Endothelial cell of umbilical vein (primary cell): ENCODE data around the gene AJAP1. TPM values are rescaled to one million over a fixed set of nuclear protein-coding genes. Genes with fewer than 3 reads are reported as not detected.

Source experiments
- BruUV-seq: library from RNA; stranded (reverse); fragments of 400-500 nt; replicated peaks from 2 replicates; lab custom pipeline; 2021; lab: Mats Ljungman, UMichigan
- CTCF ChIA-PET: fragments of 300-600, 350-600 bp; sonication (Branson Sonifier 250); formaldehyde crosslinking; loops from one replicate; lab custom pipeline; 2021; ENCODE audit warnings: antibody characterized with exemption, inconsistent platforms; lab: Charles Lee
- POLR2A ChIA-PET: fragments of 300-600, 350-600 bp; sonication (Branson Sonifier 250); formaldehyde crosslinking; loops from one replicate; lab custom pipeline; 2021; ENCODE audit warnings: antibody characterized with exemption, inconsistent platforms; lab: Charles Lee
- DNase-seq: peaks from one replicate; pipeline ENCODE4 v3.0.0-alpha.2; 2011; ENCODE audit warnings: low read depth, low spot score
- FAIRE-seq: peaks from 2 replicates; lab custom pipeline; 2011; peaks lifted over from hg19 to GRCh38; lab: Jason Lieb, UNC
- H2AFZ ChIP-seq: 2 replicates; pipeline ENCODE4 v1.6.0; 2012; ENCODE audit warnings: low read depth, low read length, control low read depth, inconsistent platforms
- H3K27ac ChIP-seq: 2 replicates; pipeline ENCODE4 v1.5.1; 2011; ENCODE audit warnings: low read depth, mild to moderate bottlenecking, control low read depth, low read length, moderate library complexity; ENCODE audit not compliant: insufficient read depth
- H3K27me3 ChIP-seq, 2 experiments: 2 replicates each; pipeline versions ENCODE4 v1.6.0 to v1.6.1; 2011; ENCODE audit warnings: low read length in 2 of 2, mixed read lengths in 1 of 2; ENCODE audit not compliant: control insufficient read depth in 2 of 2, insufficient read depth in 2 of 2
- H3K36me3 ChIP-seq, 2 experiments: 2 replicates in 1 of 2; 3 replicates in 1 of 2; pipeline ENCODE4 v1.5.1; 2011; ENCODE audit warnings: low read length in 2 of 2, mild to moderate bottlenecking in 1 of 2, moderate library complexity in 1 of 2; ENCODE audit not compliant: control insufficient read depth in 2 of 2, insufficient read depth in 2 of 2; ENCODE audit errors: extremely low read depth in 1 of 2
- H3K4me1 ChIP-seq: 3 replicates; pipeline ENCODE4 v1.5.1; 2011; ENCODE audit warnings: mild to moderate bottlenecking, low read length; ENCODE audit not compliant: control insufficient read depth, insufficient read depth; ENCODE audit errors: extremely low read depth
- H3K4me2 ChIP-seq: 2 replicates; pipeline ENCODE4 v1.6.1; 2011; ENCODE audit warnings: low read length, control low read depth, mixed read lengths; ENCODE audit not compliant: insufficient read depth
- H3K4me3 ChIP-seq, 3 experiments: fragments of 200-600 bp in 1 of 3; sonication (generic), shearing (Covaris generic) in 1 of 3; replicated peaks in 1 of 3; 2 replicates each; pipeline ENCODE4 v1.5.1; 2011 to 2016; ENCODE audit warnings: control low read depth in 3 of 3, low read length in 3 of 3, mild to moderate bottlenecking in 2 of 3, inconsistent platforms in 1 of 3, low read depth in 1 of 3, moderate library complexity in 1 of 3; ENCODE audit not compliant: insufficient read depth in 1 of 3
- H3K79me2 ChIP-seq: 2 replicates; pipeline ENCODE4 v1.6.0; 2012; ENCODE audit warnings: low read length, inconsistent platforms; ENCODE audit not compliant: control insufficient read depth, insufficient read depth
- H3K9ac ChIP-seq: replicated peaks from 2 replicates; pipeline ENCODE3; 2011; ENCODE audit warnings: low read length, control low read depth; ENCODE audit not compliant: insufficient read depth; ENCODE audit errors: extremely low read depth
- H3K9me1 ChIP-seq: replicated peaks from 3 replicates; pipeline ENCODE4 v1.6.0; 2011; ENCODE audit warnings: mild to moderate bottlenecking, low read length; ENCODE audit not compliant: control insufficient read depth, insufficient read depth; ENCODE audit errors: extremely low read depth
- H3K9me3 ChIP-seq: replicated peaks from 2 replicates; pipeline ENCODE4 v1.5.1; 2012; ENCODE audit warnings: low read length, inconsistent platforms; ENCODE audit not compliant: control insufficient read depth, insufficient read depth
- H4K20me1 ChIP-seq: replicated peaks from 2 replicates; pipeline ENCODE3; 2011; ENCODE audit warnings: mild to moderate bottlenecking, low read length; ENCODE audit not compliant: control insufficient read depth, insufficient read depth; ENCODE audit errors: extremely low read depth
- CTCF ChIP-seq, 2 donors: IDR thresholded peaks; 1 replicate in 1 of 2; 2 replicates in 1 of 2; pipeline ENCODE4 v1.5.1; 2011; ENCODE audit warnings: low read length in 2 of 2, mild to moderate bottlenecking in 2 of 2, moderate library complexity in 2 of 2, control low read depth in 1 of 2, inconsistent platforms in 1 of 2, low read depth in 1 of 2; ENCODE audit not compliant: insufficient read depth in 1 of 2; ENCODE audit errors: extremely low read depth in 1 of 2
- EZH2 ChIP-seq: IDR thresholded peaks from 2 replicates; pipeline ENCODE4 v1.6.1; 2012; ENCODE audit warnings: borderline replicate concordance, low read depth, mild to moderate bottlenecking, moderate library complexity, low read length, inconsistent platforms; ENCODE audit not compliant: severe bottlenecking
- FOS ChIP-seq: IDR thresholded peaks from 2 replicates; pipeline ENCODE4 v1.6.1; 2011; ENCODE audit warnings: mild to moderate bottlenecking, low read length, moderate library complexity, borderline replicate concordance; ENCODE audit not compliant: insufficient read depth
- GATA2 ChIP-seq: IDR thresholded peaks from 2 replicates; pipeline ENCODE4 v1.7.0; 2011; ENCODE audit warnings: low read depth, mild to moderate bottlenecking, moderate library complexity, mixed read lengths, low read length; ENCODE audit not compliant: insufficient read length, insufficient read depth
- JUN ChIP-seq: IDR thresholded peaks from 2 replicates; pipeline ENCODE4 v1.6.1; 2011; ENCODE audit warnings: borderline replicate concordance, low read depth; ENCODE audit not compliant: insufficient read length, insufficient read depth
- MAX ChIP-seq: IDR thresholded peaks from 2 replicates; pipeline ENCODE4 v1.6.1; 2011; ENCODE audit not compliant: insufficient read depth, insufficient read length
- MYC ChIP-seq: IDR thresholded peaks from one replicate; pipeline ENCODE4 v1.6.1; 2011; ENCODE audit warnings: mild to moderate bottlenecking, low read depth, low read length
- POLR2A ChIP-seq: IDR thresholded peaks from 2 replicates; pipeline ENCODE4 v1.6.1; 2012; ENCODE audit warnings: low read depth, mild to moderate bottlenecking, control low read depth, low read length
- POLR2AphosphoS5 ChIP-seq: IDR thresholded peaks from 2 replicates; pipeline ENCODE4 v1.6.1; 2012; ENCODE audit warnings: low read depth, mild to moderate bottlenecking, control low read depth, low read length, moderate library complexity; ENCODE audit not compliant: insufficient read depth
- dilution Hi-C: fragments of 300-500 bp; cut with MboI; formaldehyde crosslinking; loops from one replicate; pipeline ENCODE4 v1.15.0; 2019; ENCODE audit warnings: low sequenced_read_pairs; ENCODE audit not compliant: extremely low pct_ligation_motif_present
- intact Hi-C: fragments of 100-400 bp; cut with micrococcal nuclease; formaldehyde crosslinking; loops from one replicate; pipeline ENCODE4 v1.10.0; 2022
- polyA plus RNA-seq, 4 experiments: library from polyadenylated mRNA; depleted of rRNA in 3 of 4; stranded (reverse) in 3 of 4; unstranded in 1 of 4; fragments of >200 nt; gene quantifications; 2 replicates each; pipeline versions ENCODE4 v1.2.1 to v1.2.3, GENCODE V29; 2011 to 2012; ENCODE audit warnings: missing spikeins in 1 of 4
- total RNA-seq: library from RNA; stranded (reverse); gene quantifications from 2 replicates; pipeline ENCODE4 v1.2.3, GENCODE V29; 2021

Gene AJAP1
- total and polyA plus RNA-seq, 2 donors (not counting 3 experiments of a cell fraction or from before 2014, with no cell fraction given), result not detected

- H3K4me1 ChIP-seq, result no peaks in the 10 kb centered on the region
- TF ChIP-seq POLR2AphosphoS5 (no peak), FOS (no peak), MYC (no peak), POLR2A (no peak), EZH2 (no peak), MAX (no peak), CTCF (IDR thresholded peaks at IDR 0.05; ENCODE audit: extremely low read depth in 1 of 2, insufficient read depth in 1 of 2, low read depth in 1 of 2, low read length in 2 of 2) (no peak), JUN (no peak), GATA2 (no peak)
- no peak overlapping the region for H3K4me3 ChIP-seq
- DNase-seq (no peak), FAIRE-seq (no peak)
- no peak overlapping the region for H3K27ac ChIP-seq
- no peaks in the 10 kb centered on the region for H3K27me3 ChIP-seq
- no peaks in the 10 kb centered on the region for H3K79me2 ChIP-seq
- intact Hi-C loops (no loop called here), dilution Hi-C loops (no loop called here)
- ChIA-PET CTCF (no interaction called here), POLR2A (no interaction called here)
- H3K9me3 ChIP-seq, result no peaks in the 10 kb centered on the region
- H3K36me3 ChIP-seq, result no peaks in the 10 kb centered on the region
- no peaks in the 10 kb centered on the region for H4K20me1 ChIP-seq
- no peak overlapping the region for H3K9ac ChIP-seq
- H2AFZ ChIP-seq, result no peak overlapping the region
- no TSS peak for BruUV-seq
- H3K9me1 ChIP-seq, result no peaks in the 10 kb centered on the region
- H3K4me2 ChIP-seq, result no peak overlapping the region
Measured at GRCh38 chr1:4725416-4725815, 71.0 kb downstream of the AJAP1 start.
